HG03097 (cell line): ENCODE measurements around the gene HES4.
A peak's percentile ranks its signal among the peaks of the same experiment; 100 is the strongest.
"Not testable (repeated sequence)": the region's sequence is repeated elsewhere in the genome, so short reads cannot be mapped to it uniquely, and the experiment has no call there.

ENCODE experiments used
- ATAC-seq: cut with Tn5 transposase; IDR thresholded peaks from one replicate; pipeline ENCODE4 v1.9.1; 2021; ENCODE audit not compliant: unreplicated experiment, low FRiP score

The HES4 gene

DNA sequence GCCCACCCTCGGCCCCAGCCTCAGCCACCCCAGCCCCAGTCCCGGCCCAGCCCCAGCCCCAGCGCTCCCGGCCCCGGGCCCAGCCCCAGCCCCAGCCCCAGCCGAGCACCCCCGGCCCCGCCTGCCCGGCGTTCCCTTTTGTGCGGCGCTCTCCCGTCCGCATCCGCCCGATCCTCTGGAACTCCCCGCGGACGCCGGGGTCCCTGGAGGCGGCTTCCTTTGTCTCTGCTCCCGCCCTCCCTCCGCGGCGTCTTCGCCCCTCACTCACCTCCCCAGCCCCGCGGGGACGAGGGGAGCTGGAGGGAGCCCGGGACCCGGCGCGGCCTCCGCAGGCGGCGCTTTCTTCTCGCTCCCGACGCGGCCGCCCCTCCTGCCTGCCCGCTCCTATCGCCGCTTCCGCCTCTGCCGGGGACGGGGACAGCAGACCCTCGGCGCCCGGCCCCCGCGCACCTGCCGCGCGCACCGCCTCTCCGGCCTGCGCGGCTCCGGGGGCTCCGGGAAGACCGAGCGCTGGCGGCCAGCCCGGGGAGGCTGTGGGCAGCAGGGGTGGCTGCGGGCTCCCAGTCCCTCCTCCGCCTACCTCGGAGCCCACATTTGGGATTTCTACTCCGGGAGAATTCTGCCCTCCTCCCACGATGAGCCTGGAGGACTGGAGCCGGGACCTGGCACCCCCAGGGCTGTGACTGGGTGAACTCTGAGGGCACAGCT, 34.0 kb upstream of the HES4 start:
- ATAC-seq: no peak

GRCh38 chr1:1033009-1033587, 33.2 kb upstream of the HES4 start:
- ATAC-seq: peak; percentile 81

- peak; percentile 19 for ATAC-seq
Observed at GRCh38 chr1:1032424-1032823, 32.5 kb upstream of the HES4 start.

GRCh38 chr1:1031659-1032235, 31.9 kb upstream of the HES4 start:
- no peak for ATAC-seq

GRCh38 chr1:1030867-1031658, 31.2 kb upstream of the HES4 start:
- not testable (repeated sequence) for ATAC-seq

DNA sequence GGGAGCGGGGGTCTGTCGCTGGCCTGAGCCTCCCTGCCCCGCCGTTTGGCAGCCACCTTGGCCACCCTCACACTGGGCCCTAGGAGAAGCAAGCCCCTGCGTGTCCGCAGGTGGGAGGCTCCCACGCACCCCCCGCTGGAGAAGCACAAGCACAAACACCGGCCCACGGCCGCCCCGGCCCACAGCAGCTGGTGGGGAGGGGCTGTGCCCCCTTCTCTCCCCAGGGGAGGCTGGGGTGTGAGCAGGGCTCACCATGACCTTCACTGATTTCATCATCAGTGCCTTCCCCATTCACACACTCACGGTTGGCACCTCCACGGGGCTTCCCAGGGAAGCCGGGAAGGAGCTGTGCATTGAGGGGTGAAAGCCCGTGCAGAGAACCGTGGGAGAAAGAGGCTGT, 27.9 kb upstream of the HES4 start:
- no peak for ATAC-seq

- ATAC-seq: no peak
Observed at GRCh38 chr1:1026599-1027413, 26.9 kb upstream of the HES4 start.

DNA sequence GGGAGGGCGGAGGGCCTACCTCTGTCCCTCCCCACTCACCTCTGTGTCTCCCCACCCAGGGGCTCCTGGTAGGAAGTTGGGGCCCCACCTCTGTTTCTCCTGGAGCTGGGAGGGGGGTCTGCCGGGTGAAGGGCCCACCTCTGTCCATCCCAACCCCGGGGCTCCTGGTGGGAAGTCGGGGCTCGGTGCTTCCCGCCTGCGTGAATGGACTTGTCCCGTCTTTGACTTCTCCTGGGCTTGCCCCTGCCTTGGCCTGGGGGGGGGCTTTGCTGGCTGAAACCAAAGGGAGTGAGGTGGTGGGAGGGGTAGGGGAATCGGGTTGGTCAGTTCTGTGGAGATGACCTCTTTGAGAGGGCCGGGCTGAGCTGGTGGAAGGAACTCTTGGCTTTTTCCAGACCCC, 25.8 kb upstream of the HES4 start:
- no peak for ATAC-seq

DNA sequence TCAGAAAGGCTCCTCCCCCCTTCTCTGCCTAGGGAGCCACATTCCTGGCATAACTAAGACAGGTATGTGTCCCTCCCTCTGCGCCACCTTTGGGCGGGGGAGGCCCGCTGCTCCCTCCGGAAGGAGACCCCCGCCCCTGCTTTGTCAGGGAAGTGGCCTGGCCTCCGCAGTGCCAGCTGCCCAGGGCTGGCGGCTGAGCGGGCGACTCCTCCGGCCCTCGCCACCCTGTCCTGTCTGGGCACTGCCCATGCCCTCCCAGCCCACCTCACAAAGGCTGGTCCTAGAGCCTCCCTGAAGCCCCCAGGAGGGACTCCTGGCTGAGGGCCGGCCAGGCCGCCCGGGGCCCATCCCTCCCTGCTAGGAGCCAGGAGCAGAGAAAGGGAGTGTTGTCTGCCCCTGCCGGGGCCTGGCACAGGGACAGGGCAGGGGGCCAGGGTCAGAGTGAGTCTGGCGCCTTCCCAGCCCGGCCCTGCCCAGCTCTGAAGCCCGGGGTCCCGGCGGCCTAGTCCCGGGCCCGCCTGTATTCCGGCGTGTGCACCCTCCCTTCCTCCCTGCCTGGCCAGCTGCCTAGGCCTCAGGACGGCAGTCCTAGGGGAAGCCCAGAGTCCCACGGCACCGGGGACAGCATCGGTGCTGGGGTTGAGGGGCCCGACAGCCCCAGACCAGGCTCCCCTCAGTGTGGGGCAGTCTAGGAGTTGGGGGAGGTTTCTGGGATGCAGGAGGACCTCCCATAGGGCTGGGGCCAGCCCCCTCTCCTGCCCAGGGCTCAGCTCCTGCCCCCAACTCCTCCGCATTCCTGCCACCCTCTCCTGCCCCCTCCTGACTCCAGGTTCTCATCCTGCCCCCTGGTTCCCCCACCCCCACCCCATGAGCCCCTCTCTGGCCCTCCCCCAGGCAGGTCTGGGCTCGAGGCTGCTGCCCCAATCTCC, 25.1 kb upstream of the HES4 start:
- ATAC-seq: no peak

GRCh38 chr1:1024149-1024770, 24.4 kb upstream of the HES4 start:
- ATAC-seq: no peak

DNA sequence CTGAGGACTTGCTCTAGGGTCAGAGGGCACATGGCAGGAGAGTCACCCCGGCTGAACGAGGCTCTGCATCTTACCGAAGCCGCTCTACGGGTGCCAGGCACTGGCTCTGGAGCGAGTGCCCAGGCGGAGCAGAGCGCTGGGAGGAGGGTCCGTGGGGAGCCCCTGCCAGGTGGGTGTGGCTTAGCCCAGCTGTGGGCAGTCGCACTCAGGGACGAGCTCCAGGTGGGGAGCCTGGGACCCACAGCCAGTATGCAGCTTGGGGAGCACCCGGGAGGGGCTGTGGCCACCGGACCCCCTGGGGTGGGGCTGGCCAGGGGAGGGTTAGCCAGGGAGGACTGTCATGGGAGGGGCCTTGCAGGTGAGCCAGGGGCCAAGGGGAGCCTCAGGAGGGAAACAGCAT, 23.8 kb upstream of the HES4 start:
- ATAC-seq: no peak

- ATAC-seq: no peak
Observed at GRCh38 chr1:1022302-1023009, 22.6 kb upstream of the HES4 start.

GRCh38 chr1:1021920-1022259, 22.0 kb upstream of the HES4 start:
- no peak for ATAC-seq

- ATAC-seq: no peak
Observed at GRCh38 chr1:1021010-1021919, 21.4 kb upstream of the HES4 start.

DNA sequence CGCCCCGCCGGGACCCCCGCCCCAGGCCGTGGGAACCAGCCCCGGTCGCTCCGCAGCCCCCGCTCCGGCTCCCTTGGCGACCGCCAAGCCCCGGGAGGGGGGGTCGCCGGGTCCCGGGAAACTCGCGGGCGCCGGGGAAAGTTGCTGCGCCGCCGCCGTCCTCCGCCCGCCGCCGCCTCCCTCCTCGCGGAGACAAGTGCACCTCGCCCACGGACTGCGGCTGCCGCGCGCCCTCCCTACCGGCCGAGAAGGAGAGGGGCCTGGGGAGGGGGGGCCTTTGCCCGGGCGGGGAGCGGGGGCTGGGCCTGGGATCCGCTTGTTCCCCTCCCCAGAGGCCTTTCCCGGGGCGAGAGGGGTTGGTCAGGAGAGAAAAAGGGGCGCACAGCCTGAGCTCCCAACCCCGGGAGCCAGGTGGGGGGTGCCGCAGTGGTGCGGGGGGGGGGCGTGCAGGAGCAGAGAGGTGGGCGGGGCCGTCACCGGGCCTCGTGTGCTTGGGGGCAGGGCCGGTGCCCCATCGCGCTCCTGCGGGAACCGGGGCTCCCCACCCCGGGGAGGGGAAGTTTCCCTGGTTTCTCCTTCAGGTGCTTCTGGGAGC, 20.6 kb upstream of the HES4 start:
- ATAC-seq: no peak

GRCh38 chr1:1020000-1020404, 20.1 kb upstream of the HES4 start, which contains the start of gene AGRN:
Gene AGRN (plus strand): TSS chr1:1020120. CDS start chr1:1020173, 53 bp downstream.
- ATAC-seq: no peak
